Keratinocyte (primary cell): Measurements from ENCODE around the gene EXOC3. TPM values are rescaled to one million over a fixed set of nuclear protein-coding genes. Genes with fewer than 3 reads are reported as not detected.
"Not testable (repeated sequence)": the region's sequence is repeated elsewhere in the genome, so short reads cannot be mapped to it uniquely, and the experiment has no call there.

Experiments
- DNase-seq: peaks from one replicate; pipeline ENCODE4 v3.0.0-alpha.2; 2011; ENCODE audit warnings: low read depth, missing footprints, low spot score
- FAIRE-seq: peaks from 2 replicates; lab custom pipeline; 2011; peaks lifted over from hg19 to GRCh38; lab: Jason Lieb, UNC
- H2AFZ ChIP-seq: 2 replicates; pipeline ENCODE4 v1.6.0; 2012; ENCODE audit warnings: low read length, control low read depth, inconsistent platforms; ENCODE audit not compliant: control insufficient read depth
- H3K27ac ChIP-seq: 2 replicates; pipeline ENCODE4 v1.5.1; 2011; ENCODE audit warnings: low read length; ENCODE audit not compliant: control insufficient read depth, insufficient read depth
- H3K27me3 ChIP-seq: 3 replicates; pipeline ENCODE4 v1.6.0; 2011; ENCODE audit warnings: low read length; ENCODE audit not compliant: control insufficient read depth, insufficient read depth; ENCODE audit errors: extremely low read depth
- H3K36me3 ChIP-seq, 2 experiments: 2 replicates in 1 of 2; 3 replicates in 1 of 2; pipeline ENCODE4 v1.5.1; 2011; ENCODE audit warnings: low read length in 2 of 2, mild to moderate bottlenecking in 1 of 2; ENCODE audit not compliant: control insufficient read depth in 2 of 2, insufficient read depth in 2 of 2; ENCODE audit errors: extremely low read depth in 1 of 2
- H3K4me1 ChIP-seq: 3 replicates; pipeline ENCODE4 v1.5.1; 2011; ENCODE audit warnings: low read length; ENCODE audit not compliant: control insufficient read depth, insufficient read depth; ENCODE audit errors: extremely low read depth
- H3K4me2 ChIP-seq: 3 replicates; pipeline ENCODE4 v1.6.0; 2011; ENCODE audit warnings: low read depth, low read length; ENCODE audit not compliant: control insufficient read depth, insufficient read depth; ENCODE audit errors: extremely low read depth
- H3K4me3 ChIP-seq, 3 experiments: fragments of 200-600 bp in 1 of 3; sonication (generic) in 1 of 3; 2 replicates in 2 of 3; 3 replicates in 1 of 3; pipeline ENCODE4 v1.5.1; 2011 to 2016; ENCODE audit warnings: low read length in 3 of 3, mild to moderate bottlenecking in 3 of 3, control low read depth in 2 of 3, inconsistent platforms in 1 of 3, low read depth in 1 of 3, mixed read lengths in 1 of 3, mixed run types in 1 of 3, moderate library complexity in 1 of 3; ENCODE audit not compliant: control insufficient read depth in 2 of 3, insufficient read depth in 2 of 3; ENCODE audit errors: extremely low read depth in 1 of 3
- H3K79me2 ChIP-seq: 2 replicates; pipeline ENCODE4 v1.6.0; 2012; ENCODE audit warnings: low read length; ENCODE audit not compliant: control insufficient read depth, insufficient read depth
- H3K9ac ChIP-seq: 3 replicates; pipeline ENCODE4 v1.6.0; 2011; ENCODE audit warnings: low read length; ENCODE audit not compliant: control insufficient read depth, insufficient read depth; ENCODE audit errors: extremely low read depth
- H3K9me1 ChIP-seq: 3 replicates; pipeline ENCODE4 v1.6.0; 2011; ENCODE audit warnings: low read length; ENCODE audit not compliant: control insufficient read depth, insufficient read depth; ENCODE audit errors: extremely low read depth
- H3K9me3 ChIP-seq: 2 replicates; pipeline ENCODE4 v1.5.1; 2012; ENCODE audit warnings: low read depth, low read length; ENCODE audit not compliant: control insufficient read depth
- H4K20me1 ChIP-seq: 3 replicates; pipeline ENCODE4 v1.6.0; 2011; ENCODE audit warnings: low read length; ENCODE audit not compliant: control insufficient read depth, insufficient read depth; ENCODE audit errors: extremely low read depth
- EZH2 ChIP-seq: IDR thresholded peaks from one replicate; pipeline ENCODE4 v1.6.1; 2012; ENCODE audit warnings: inconsistent platforms, mild to moderate bottlenecking, low read length, moderate library complexity
- dilution Hi-C: fragments of 300-500 bp; cut with MboI; formaldehyde crosslinking; loops from one replicate; pipeline ENCODE4 v1.7.0; 2020; ENCODE audit warnings: low sequenced_read_pairs; ENCODE audit not compliant: extremely low pct_ligation_motif_present
- polyA plus RNA-seq, 5 experiments: library from polyadenylated mRNA; depleted of rRNA in 3 of 5; stranded (reverse) in 3 of 5; stranded (forward) in 1 of 5; unstranded in 1 of 5; fragments of >200 nt; gene quantifications; 1 replicate in 1 of 5; 2 replicates in 3 of 5; 3 replicates in 1 of 5; pipeline versions ENCODE4 v1.2.1 to v1.2.3, GENCODE V29; 2011 to 2012; ENCODE audit warnings: missing spikeins in 2 of 5, low read depth in 1 of 5, low replicate concordance in 1 of 5
- TF ChIP-seq, protein P1 (sequence below), 3 experiments: IDR thresholded peaks in 1 of 3; conservative IDR thresholded peaks in 1 of 3; optimal IDR thresholded peaks in 1 of 3; 2 replicates in 2 of 3; 3 replicates in 1 of 3; pipeline versions ENCODE3 to v1.5.1; 2011; ENCODE audit warnings: low read length in 3 of 3, mild to moderate bottlenecking in 3 of 3, moderate library complexity in 2 of 3, control low read depth in 1 of 3, inconsistent platforms in 1 of 3; ENCODE audit not compliant: insufficient read depth in 2 of 3; ENCODE audit errors: extremely low read depth in 1 of 3

Gene EXOC3
- polyA plus RNA-seq, 1 donor (not counting 4 experiments of a cell fraction or from before 2014, with no cell fraction given): 14.2 TPM

DNA sequence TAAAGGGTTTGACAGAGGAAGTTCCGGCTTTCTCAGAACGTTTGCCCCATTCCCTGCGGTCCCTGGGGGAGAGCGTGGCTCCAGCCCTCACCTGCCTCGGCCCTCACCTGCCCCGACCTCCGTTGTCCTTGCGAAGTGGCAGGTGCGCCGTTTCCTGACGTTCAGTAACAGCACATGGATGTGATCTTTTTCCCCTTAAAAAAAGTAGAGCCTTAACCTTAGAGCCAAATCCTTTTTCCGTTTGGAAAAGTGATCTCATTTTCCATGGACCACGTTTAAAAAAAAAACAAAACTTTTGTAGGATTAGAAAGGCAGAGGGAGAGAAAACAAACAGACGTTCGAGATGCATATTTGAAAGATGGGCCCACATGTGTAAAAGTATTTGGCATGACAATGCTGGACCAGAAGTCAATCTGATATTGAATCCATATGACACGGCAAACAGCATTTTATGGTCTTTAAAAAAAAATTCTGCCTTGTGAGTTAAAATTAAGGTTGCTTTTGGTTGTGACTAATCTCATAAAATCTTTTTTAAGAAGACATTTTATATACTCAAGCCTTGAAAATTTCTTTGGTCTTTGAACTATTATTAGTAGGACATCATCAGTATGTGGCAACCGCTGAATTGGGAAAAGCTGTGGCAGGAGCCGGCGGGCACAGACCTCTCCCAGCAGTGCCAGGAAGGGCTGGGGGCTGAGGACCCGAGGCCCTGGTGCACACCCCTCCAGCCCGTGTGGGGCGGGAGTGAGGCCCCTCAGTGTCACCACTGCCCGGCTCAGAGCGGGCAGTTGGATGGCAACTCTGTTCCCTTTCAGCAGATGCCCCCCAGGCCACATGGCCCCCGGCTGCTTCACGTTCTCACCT, 42.5 kb upstream of the EXOC3 start:
- no peaks in the 10 kb centered on the region for H3K9me1 ChIP-seq
- H3K4me1 ChIP-seq: peaks cover 6% of the 10 kb centered on the region
- DNase-seq: no peak
- TF ChIP-seq, protein P1, sequence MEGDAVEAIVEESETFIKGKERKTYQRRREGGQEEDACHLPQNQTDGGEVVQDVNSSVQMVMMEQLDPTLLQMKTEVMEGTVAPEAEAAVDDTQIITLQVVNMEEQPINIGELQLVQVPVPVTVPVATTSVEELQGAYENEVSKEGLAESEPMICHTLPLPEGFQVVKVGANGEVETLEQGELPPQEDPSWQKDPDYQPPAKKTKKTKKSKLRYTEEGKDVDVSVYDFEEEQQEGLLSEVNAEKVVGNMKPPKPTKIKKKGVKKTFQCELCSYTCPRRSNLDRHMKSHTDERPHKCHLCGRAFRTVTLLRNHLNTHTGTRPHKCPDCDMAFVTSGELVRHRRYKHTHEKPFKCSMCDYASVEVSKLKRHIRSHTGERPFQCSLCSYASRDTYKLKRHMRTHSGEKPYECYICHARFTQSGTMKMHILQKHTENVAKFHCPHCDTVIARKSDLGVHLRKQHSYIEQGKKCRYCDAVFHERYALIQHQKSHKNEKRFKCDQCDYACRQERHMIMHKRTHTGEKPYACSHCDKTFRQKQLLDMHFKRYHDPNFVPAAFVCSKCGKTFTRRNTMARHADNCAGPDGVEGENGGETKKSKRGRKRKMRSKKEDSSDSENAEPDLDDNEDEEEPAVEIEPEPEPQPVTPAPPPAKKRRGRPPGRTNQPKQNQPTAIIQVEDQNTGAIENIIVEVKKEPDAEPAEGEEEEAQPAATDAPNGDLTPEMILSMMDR (optimal IDR thresholded peaks at IDR 0.05 in 1 of 3, IDR thresholded peaks at IDR 0.05 in 1 of 3, conservative IDR thresholded peaks at IDR 0.05 in 1 of 3; ENCODE audit: extremely low read depth in 1 of 3, insufficient read depth in 2 of 3, low read length in 3 of 3): no peak
- no peak for TF ChIP-seq EZH2
- H4K20me1 ChIP-seq: no peaks in the 10 kb centered on the region
- FAIRE-seq: no peak
- H3K36me3 ChIP-seq: no peaks in the 10 kb centered on the region
- H2AFZ ChIP-seq: no peak overlapping the region
- H3K4me2 ChIP-seq: no peak overlapping the region
- no peak overlapping the region for H3K27ac ChIP-seq
- dilution Hi-C loops: no loop called here
- H3K27me3 ChIP-seq: peaks cover 20% of the 10 kb centered on the region
- H3K9me3 ChIP-seq: no peaks in the 10 kb centered on the region
- no peaks in the 10 kb centered on the region for H3K79me2 ChIP-seq
- H3K9ac ChIP-seq: no peak overlapping the region
- H3K4me3 ChIP-seq: no peak overlapping the region

DNA sequence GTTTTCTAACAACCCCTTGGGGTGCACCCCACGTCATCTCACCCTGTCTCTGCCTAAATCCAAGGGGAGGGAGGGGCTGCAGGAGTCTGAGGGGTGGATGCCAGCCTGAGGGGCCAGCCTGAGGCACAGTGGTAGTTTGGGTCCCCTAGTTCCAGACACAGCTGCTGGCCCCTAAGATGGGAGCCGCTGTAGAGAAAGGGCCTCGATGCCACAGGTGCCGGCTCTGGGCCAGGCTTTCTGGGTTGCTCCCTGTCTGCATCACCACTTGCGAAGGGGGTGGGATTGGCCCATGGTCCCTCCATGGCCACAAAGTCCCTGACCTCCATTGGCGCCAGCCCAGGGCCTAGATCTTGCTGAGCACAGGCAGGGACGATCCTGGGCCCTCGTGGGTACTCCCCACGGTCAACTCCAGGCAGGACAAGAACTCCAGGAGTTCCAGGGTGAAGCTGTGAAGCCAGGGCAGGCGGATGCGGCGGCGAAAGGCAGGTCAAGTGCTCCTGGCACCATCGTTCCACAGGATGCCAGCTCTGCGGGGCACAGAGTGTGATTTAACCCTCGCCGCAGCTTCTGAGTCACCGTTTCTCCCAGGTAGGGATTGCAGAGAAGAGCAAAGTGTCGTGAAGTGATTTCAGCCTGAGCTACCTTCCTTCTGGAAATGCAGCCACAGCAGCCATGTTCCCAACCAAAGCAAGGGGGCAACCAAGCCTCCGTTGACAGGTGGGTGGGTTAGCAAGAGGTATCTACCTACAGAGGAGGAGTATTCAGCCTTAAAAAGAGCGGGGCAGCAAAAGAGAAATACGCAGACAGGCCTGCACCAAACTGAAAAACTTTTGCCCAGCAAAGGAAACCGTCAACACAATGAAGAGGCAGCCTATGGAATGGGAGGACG, 41.6 kb upstream of the EXOC3 start:
- no peak for DNase-seq
- Histone ChIP-seq H3K27me3 (peaks cover 16% of the 10 kb centered on the region), H3K27ac (no peak overlapping the region), H3K4me1 (peaks cover 6% of the 10 kb centered on the region), H3K4me3 (no peak overlapping the region), H3K9ac (no peak overlapping the region), H3K36me3 (no peaks in the 10 kb centered on the region), H3K4me2 (no peak overlapping the region), H4K20me1 (no peaks in the 10 kb centered on the region), H3K79me2 (no peaks in the 10 kb centered on the region), H3K9me1 (no peaks in the 10 kb centered on the region), H3K9me3 (no peaks in the 10 kb centered on the region), H2AFZ (no peak overlapping the region)
- TF ChIP-seq, protein P1 (optimal IDR thresholded peaks at IDR 0.05 in 1 of 3, IDR thresholded peaks at IDR 0.05 in 1 of 3, conservative IDR thresholded peaks at IDR 0.05 in 1 of 3; ENCODE audit: extremely low read depth in 1 of 3, insufficient read depth in 2 of 3, low read length in 3 of 3): no peak
- no peak for TF ChIP-seq EZH2
- no peak for FAIRE-seq
- dilution Hi-C loops: no loop called here

DNA sequence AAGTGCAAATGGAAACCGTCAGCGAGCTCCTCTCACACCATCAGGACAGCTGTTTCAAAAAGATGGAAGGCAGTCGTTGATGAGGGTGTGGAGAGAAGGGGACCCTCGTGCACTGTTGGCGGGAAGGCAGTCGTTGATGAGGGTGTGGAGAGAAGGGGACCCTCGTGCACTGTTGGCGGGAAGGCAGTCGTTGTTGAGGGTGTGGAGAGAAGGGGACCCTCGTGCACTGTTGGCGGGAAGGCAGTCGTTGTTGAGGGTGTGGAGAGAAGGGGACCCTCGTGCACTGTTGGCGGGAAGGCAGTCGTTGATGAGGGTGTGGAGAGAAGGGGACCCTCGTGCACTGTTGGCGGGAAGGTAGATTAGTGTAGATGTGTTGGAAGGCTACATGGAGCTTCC, 40.8 kb upstream of the EXOC3 start:
- H3K4me3 ChIP-seq, H3K9ac ChIP-seq, H2AFZ ChIP-seq, dilution Hi-C loops, H3K4me1 ChIP-seq, H3K36me3 ChIP-seq, H3K9me3 ChIP-seq, FAIRE-seq, H4K20me1 ChIP-seq, H3K4me2 ChIP-seq, H3K9me1 ChIP-seq, H3K79me2 ChIP-seq, DNase-seq, H3K27ac ChIP-seq: not testable (repeated sequence)
- H3K27me3 ChIP-seq: peaks cover 16% of the 10 kb centered on the region
